PC-3 (cell line): ENCODE data around the gene NUDT6. TPM values are rescaled to one million over a fixed set of nuclear protein-coding genes. Genes with fewer than 3 reads are reported as not detected.
A peak's percentile ranks its signal among the peaks of the same experiment; 100 is the strongest.

Source experiments
- ATAC-seq: fragments of 200-7000 bp; cut with Tn5 transposase; 2 replicates; pipeline ENCODE4 v1.9.1; 2020; ENCODE audit warnings: mild to moderate bottlenecking, moderate library complexity
- BruUV-seq: library from RNA; stranded (reverse); fragments of 400-500 nt; replicated peaks from 2 replicates; lab custom pipeline; 2021; lab: Mats Ljungman, UMichigan
- CTCF ChIA-PET: fragments of 300-600 bp; sonication (Branson Sonifier 250); formaldehyde crosslinking; loops from one replicate; lab custom pipeline; 2022; ENCODE audit warnings: antibody characterized with exemption; lab: Charles Lee
- POLR2A ChIA-PET: fragments of 300-600 bp; sonication (Branson Sonifier 250); formaldehyde crosslinking; loops from one replicate; lab custom pipeline; 2022; ENCODE audit warnings: antibody characterized with exemption; ENCODE audit not compliant: unreplicated experiment; lab: Charles Lee
- DNase-seq: peaks from one replicate; pipeline ENCODE4 v3.0.0-alpha.2; 2015
- H2AFZ ChIP-seq: fragments of 300-600 bp; sonication (generic); 2 replicates; pipeline ENCODE4 v1.6.0; 2016; ENCODE audit warnings: antibody characterized with exemption, low read length
- H3F3A ChIP-seq: fragments of 300-600 bp; sonication (generic); one replicate; pipeline ENCODE4 v1.6.0; 2017; ENCODE audit warnings: antibody characterized with exemption, low read length, control low read depth, mild to moderate bottlenecking; ENCODE audit not compliant: unreplicated experiment
- H3K27ac ChIP-seq: fragments of 300-600 bp; sonication (generic); 2 replicates; pipeline ENCODE4 v1.5.1; 2016; ENCODE audit warnings: mild to moderate bottlenecking, low read length
- H3K27me3 ChIP-seq: fragments of 300-600 bp; sonication (generic); 2 replicates; pipeline ENCODE4 v1.6.1; 2016; ENCODE audit warnings: low read length, mixed read lengths
- H3K36me3 ChIP-seq: fragments of 300-600 bp; sonication (generic); 2 replicates; pipeline ENCODE4 v1.6.1; 2016; ENCODE audit warnings: low read depth, mixed run types, low read length, mixed read lengths
- H3K4me1 ChIP-seq: fragments of 300-600 bp; sonication (generic); 2 replicates; pipeline ENCODE4 v1.5.1; 2016; ENCODE audit warnings: low read length; ENCODE audit not compliant: insufficient read depth
- H3K4me2 ChIP-seq: fragments of 300-600 bp; sonication (generic); 2 replicates; pipeline ENCODE4 v1.6.0; 2016; ENCODE audit warnings: low read length
- H3K4me3 ChIP-seq: fragments of 300-600 bp; sonication (generic); 2 replicates; pipeline ENCODE4 v1.5.1; 2016; ENCODE audit warnings: mild to moderate bottlenecking, low read length, mixed read lengths
- H3K79me2 ChIP-seq: fragments of 300-600 bp; sonication (generic); 2 replicates; pipeline ENCODE4 v1.6.1; 2017; ENCODE audit warnings: low read length, mixed read lengths
- H3K9ac ChIP-seq: fragments of 300-600 bp; sonication (generic); 2 replicates; pipeline ENCODE4 v1.6.0; 2016; ENCODE audit warnings: mild to moderate bottlenecking, low read length
- H3K9me2 ChIP-seq: fragments of 300-600 bp; sonication (generic); replicated peaks from 2 replicates; pipeline ENCODE4 v1.6.1; 2016; ENCODE audit warnings: mixed run types, low read length, mixed read lengths
- H3K9me3 ChIP-seq: fragments of 300-600 bp; sonication (generic); 2 replicates; pipeline ENCODE4 v1.6.1; 2016; ENCODE audit warnings: low read length, mixed read lengths
- H4K20me1 ChIP-seq: fragments of 300-600 bp; sonication (generic); 2 replicates; pipeline ENCODE4 v1.6.1; 2016; ENCODE audit warnings: low read length, mixed read lengths
- CTCF ChIP-seq: fragments of 300-600 bp; sonication (generic); conservative IDR thresholded peaks from 2 replicates; pipeline ENCODE4 v1.5.1; 2017; ENCODE audit warnings: antibody characterized with exemption, low read depth, mild to moderate bottlenecking, low read length
- EZH2 ChIP-seq: fragments of 300-600 bp; sonication (generic); IDR thresholded peaks from one replicate; pipeline ENCODE4 v1.6.1; 2017; ENCODE audit warnings: antibody characterized with exemption, mild to moderate bottlenecking, low read length; ENCODE audit not compliant: unreplicated experiment
- EZH2phosphoT487 ChIP-seq: fragments of 300-600 bp; sonication (generic); IDR thresholded peaks from 2 replicates; pipeline ENCODE4 v1.6.1; 2018; ENCODE audit warnings: mild to moderate bottlenecking, antibody characterized with exemption, low read length, borderline replicate concordance
- intact Hi-C: fragments of 100-400 bp; cut with micrococcal nuclease; formaldehyde crosslinking; loops from 2 replicates; pipeline ENCODE4 v1.9.0; 2023
- total RNA-seq: library from RNA; depleted of rRNA; stranded (reverse); fragments of >200 nt; gene quantifications from 2 replicates; pipeline ENCODE4 v1.2.3, GENCODE V29; 2014

The NUDT6 gene
- total RNA-seq, 1 experiment from 2014 or later: 6.9 TPM

DNA sequence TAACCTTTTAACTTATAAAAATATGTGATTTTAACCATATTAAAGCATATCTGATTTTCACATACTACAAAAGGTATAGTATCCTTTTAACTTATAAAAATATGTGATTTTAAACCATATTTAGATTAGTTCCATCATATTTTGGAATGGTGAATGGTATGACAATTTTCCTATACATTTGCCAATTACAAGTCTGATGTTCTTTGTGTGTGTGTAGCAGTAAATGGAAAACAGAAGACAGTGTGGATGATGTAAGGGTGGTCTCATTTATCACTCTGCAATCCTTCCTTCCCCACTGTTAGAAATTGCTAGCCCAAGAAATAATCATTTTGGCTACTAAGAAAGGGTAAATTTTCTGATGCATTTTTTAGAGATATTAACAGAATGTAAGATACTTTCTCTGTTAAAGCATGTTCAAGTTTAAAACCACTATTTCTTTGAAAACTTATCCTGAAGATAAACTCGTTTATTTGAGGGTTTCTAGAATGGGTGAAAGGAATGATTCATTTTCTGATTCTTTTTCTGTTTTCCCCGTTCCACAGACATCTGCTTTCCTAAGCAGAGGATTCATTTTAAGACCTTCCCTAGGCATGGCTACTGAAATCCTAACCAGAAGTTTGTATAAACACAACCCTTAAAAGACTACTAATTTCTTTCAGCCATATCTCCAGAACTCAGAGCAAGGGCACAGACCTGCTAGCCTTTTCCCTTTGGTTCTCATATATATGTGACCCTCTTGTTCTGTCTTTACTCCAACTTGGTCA is 21.0 kb downstream of the NUDT6 start:
- no peak overlapping the region for H3K9ac ChIP-seq
- no peak overlapping the region for H3K4me2 ChIP-seq
- intact Hi-C loops: no loop called here
- DNase-seq (no peak), ATAC-seq (no peak)
- BruUV-seq: no TSS peak
- H3K4me3 ChIP-seq: no peak overlapping the region
- H4K20me1 ChIP-seq: no peaks in the 10 kb centered on the region
- H3K79me2 ChIP-seq: no peaks in the 10 kb centered on the region
- H2AFZ ChIP-seq: no peak overlapping the region
- peaks cover 29% of the 10 kb centered on the region for H3K4me1 ChIP-seq
- peaks cover 3% of the 10 kb centered on the region for H3F3A ChIP-seq
- TF ChIP-seq EZH2phosphoT487: no peak
- TF ChIP-seq EZH2: no peak
- TF ChIP-seq CTCF: no peak
- H3K36me3 ChIP-seq: peaks cover 5% of the 10 kb centered on the region; the same call in 1 of the 2 replicates
- no peak overlapping the region for H3K27ac ChIP-seq
- H3K9me2 ChIP-seq: no peaks in the 10 kb centered on the region
- ChIA-PET CTCF (no interaction called here), POLR2A (no interaction called here)
- H3K27me3 ChIP-seq: no peaks in the 10 kb centered on the region
- no peaks in the 10 kb centered on the region for H3K9me3 ChIP-seq

DNA sequence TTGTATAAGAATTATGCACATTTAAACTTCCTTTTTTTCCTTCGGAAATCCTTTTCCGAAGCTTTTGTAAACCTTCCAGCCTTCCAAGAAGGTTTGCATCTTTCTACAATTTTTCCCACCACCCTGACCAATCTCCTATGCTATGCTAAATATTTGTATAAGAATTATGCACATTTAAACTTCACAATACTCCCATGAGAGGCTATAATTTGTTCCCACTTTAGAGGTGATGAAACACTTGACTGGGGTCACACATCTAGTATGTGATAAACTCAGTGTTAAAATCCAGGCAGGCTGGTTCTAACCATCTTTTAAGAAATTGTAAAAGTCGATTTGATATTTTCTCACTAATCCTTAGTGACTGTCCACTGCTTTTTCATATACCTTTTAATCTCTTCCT is 22.1 kb downstream of the NUDT6 start:
- Histone ChIP-seq H4K20me1 (no peaks in the 10 kb centered on the region), H3K36me3 (peaks cover 5% of the 10 kb centered on the region; the same call in 1 of the 2 replicates), H3K9ac (no peak overlapping the region), H3K4me2 (no peak overlapping the region), H3K27ac (no peak overlapping the region), H2AFZ (no peak overlapping the region), H3K79me2 (no peaks in the 10 kb centered on the region), H3K9me3 (no peaks in the 10 kb centered on the region), H3K4me1 (peaks cover 40% of the 10 kb centered on the region), H3K4me3 (no peak overlapping the region), H3K9me2 (no peaks in the 10 kb centered on the region), H3F3A (peaks cover 3% of the 10 kb centered on the region), H3K27me3 (no peaks in the 10 kb centered on the region)
- ChIA-PET POLR2A (no interaction called here), CTCF (no interaction called here)
- ATAC-seq (no peak), DNase-seq (no peak)
- TF ChIP-seq EZH2: no peak
- TF ChIP-seq CTCF: no peak
- TF ChIP-seq EZH2phosphoT487: no peak
- intact Hi-C loops: no loop called here
- no TSS peak for BruUV-seq

DNA sequence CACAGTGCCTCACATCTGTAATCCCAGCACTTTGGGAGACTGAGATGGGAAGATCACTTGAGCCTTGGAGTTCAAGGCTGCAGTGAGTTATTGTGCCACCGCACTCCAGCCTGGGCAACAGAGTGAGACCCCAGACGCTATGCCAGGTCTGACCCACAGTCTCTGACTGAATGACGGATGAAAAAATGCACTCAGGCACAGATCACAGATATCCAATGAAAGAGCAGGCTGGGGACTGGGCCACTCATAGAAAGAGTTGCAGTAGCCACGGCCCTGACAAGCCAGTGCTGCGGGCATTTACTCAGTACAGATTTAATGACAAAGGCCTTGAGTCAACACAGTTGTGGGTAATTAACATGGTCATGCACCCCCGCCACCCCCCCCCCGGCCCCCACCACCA is 22.7 kb downstream of the NUDT6 start:
- TF ChIP-seq CTCF: no peak
- TF ChIP-seq EZH2phosphoT487: no peak

More for the DNA sequence above, 22.7 kb downstream of the NUDT6 start:
- Histone ChIP-seq H4K20me1 (no peaks in the 10 kb centered on the region), H3K9ac (no peak overlapping the region), H2AFZ (no peak overlapping the region), H3K4me2 (no peak overlapping the region), H3K9me3 (no peaks in the 10 kb centered on the region), H3K4me3 (no peak overlapping the region), H3K27me3 (no peaks in the 10 kb centered on the region), H3K36me3 (peaks cover 5% of the 10 kb centered on the region; the same call in 1 of the 2 replicates), H3K79me2 (no peaks in the 10 kb centered on the region), H3K4me1 (peaks cover 41% of the 10 kb centered on the region), H3K9me2 (no peaks in the 10 kb centered on the region), H3F3A (peaks cover 3% of the 10 kb centered on the region), H3K27ac (peak overlapping the region; percentile 88)
- BruUV-seq: no TSS peak
- POLR2A ChIA-PET: no interaction called here
- CTCF ChIA-PET: no interaction called here
- ATAC-seq (no peak), DNase-seq (no peak)
- intact Hi-C loops: loop anchor here (5.0 kb wide), 2 partner anchors 72 to 117 kb away; partner anchors contain the start of gene FGF2
